ENCODE measurements around the gene FLNC. TPM values are rescaled to one million over a fixed set of nuclear protein-coding genes. Genes with fewer than 3 reads are reported as not detected.

The FLNC gene
- total and polyA plus RNA-seq, 9 of the 15 experiments (the other 6 are each of a cell fraction or from before 2014, with no cell fraction given), result 0.90 to 155 (median 28.8) TPM

DNA sequence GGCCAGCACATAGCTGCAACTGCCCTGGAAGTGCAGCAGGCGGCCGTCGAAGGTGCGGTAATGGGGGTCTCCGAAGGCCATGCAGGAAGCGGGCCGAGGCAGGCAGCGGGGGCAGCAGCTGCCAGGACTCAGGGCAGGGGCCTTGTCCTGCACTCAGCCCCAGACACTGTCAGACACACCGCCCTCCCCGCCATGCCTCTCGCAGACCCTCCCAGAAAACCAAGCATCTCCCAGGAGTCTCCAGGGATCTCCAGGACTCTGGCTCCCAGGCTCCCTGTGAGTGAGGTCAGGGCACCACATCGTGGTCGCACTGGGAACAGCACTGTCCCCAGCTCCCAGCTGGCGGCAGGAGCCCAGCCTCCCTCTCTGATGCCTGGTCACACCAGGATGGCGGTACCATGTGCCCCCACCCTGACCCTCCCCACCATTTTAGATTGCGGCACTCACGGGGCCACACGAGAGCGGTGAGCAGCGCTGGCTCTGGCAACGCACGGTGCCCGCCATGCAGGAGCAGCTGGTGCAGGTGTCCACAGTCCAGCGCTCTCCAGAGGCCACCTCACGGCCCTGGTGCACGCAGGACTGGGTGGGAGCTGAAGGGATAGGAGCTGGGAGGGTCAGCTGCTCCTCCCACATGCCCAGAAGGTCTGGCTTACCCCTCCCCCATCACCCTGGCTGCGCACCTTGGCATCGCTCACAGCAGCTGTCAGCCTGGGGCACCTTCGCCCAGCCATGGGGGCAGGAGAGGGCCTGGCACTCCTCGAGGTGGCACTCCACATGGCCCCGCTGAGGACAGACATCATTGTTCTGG, 49.9 kb downstream of the FLNC start (continued):
- TF ChIP-seq, protein P1, sequence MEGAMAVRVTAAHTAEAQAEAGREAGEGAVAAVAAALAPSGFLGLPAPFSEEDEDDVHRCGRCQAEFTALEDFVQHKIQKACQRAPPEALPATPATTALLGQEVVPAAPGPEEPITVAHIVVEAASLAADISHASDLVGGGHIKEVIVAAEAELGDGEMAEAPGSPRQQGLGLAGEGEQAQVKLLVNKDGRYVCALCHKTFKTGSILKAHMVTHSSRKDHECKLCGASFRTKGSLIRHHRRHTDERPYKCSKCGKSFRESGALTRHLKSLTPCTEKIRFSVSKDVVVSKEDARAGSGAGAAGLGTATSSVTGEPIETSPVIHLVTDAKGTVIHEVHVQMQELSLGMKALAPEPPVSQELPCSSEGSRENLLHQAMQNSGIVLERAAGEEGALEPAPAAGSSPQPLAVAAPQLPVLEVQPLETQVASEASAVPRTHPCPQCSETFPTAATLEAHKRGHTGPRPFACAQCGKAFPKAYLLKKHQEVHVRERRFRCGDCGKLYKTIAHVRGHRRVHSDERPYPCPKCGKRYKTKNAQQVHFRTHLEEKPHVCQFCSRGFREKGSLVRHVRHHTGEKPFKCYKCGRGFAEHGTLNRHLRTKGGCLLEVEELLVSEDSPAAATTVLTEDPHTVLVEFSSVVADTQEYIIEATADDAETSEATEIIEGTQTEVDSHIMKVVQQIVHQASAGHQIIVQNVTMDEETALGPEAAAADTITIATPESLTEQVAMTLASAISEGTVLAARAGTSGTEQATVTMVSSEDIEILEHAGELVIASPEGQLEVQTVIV (CRISPR knock-in tag; IDR thresholded peaks at IDR 0.05; ENCODE audit: borderline replicate concordance), result no peak
- TF ChIP-seq, protein P2, sequence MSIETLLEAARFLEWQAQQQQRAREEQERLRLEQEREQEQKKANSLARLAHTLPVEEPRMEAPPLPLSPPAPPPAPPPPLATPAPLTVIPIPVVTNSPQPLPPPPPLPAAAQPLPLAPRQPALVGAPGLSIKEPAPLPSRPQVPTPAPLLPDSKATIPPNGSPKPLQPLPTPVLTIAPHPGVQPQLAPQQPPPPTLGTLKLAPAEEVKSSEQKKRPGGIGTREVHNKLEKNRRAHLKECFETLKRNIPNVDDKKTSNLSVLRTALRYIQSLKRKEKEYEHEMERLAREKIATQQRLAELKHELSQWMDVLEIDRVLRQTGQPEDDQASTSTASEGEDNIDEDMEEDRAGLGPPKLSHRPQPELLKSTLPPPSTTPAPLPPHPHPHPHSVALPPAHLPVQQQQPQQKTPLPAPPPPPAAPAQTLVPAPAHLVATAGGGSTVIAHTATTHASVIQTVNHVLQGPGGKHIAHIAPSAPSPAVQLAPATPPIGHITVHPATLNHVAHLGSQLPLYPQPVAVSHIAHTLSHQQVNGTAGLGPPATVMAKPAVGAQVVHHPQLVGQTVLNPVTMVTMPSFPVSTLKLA (conservative IDR thresholded peaks at IDR 0.05), result no peak
- TF ChIP-seq FOXK1 (CRISPR knock-in tag; IDR thresholded peaks at IDR 0.05; ENCODE audit: borderline replicate concordance), result peak; percentile 58; the same call in 1 of the 2 replicates
- TF ChIP-seq, protein P3, sequence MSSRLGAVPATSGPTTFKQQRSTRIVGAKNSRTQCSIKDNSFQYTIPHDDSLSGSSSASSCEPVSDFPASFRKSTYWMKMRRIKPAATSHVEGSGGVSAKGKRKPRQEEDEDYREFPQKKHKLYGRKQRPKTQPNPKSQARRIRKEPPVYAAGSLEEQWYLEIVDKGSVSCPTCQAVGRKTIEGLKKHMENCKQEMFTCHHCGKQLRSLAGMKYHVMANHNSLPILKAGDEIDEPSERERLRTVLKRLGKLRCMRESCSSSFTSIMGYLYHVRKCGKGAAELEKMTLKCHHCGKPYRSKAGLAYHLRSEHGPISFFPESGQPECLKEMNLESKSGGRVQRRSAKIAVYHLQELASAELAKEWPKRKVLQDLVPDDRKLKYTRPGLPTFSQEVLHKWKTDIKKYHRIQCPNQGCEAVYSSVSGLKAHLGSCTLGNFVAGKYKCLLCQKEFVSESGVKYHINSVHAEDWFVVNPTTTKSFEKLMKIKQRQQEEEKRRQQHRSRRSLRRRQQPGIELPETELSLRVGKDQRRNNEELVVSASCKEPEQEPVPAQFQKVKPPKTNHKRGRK (tag; IDR thresholded peaks at IDR 0.05), result no peak
- TF ChIP-seq SRSF7 (optimal IDR thresholded peaks at IDR 0.05; ENCODE audit: low read depth, low read length), result no peak
- TF ChIP-seq ARHGAP35 (IDR thresholded peaks at IDR 0.05; ENCODE audit: partially characterized antibody), result no peak
- no peak for TF ChIP-seq NR4A1 (CRISPR knock-in tag; IDR thresholded peaks at IDR 0.05)
- no peak for TF ChIP-seq NR4A1 (tag; IDR thresholded peaks at IDR 0.05)
- no peak for TF ChIP-seq C11orf30 (IDR thresholded peaks at IDR 0.05; ENCODE audit: low read depth)
- TF ChIP-seq BHLHE40 (IDR thresholded peaks at IDR 0.05; ENCODE audit: low read length), result no peak
- no peak for TF ChIP-seq EHMT2 (IDR thresholded peaks at IDR 0.05)
- TF ChIP-seq, protein P4, sequence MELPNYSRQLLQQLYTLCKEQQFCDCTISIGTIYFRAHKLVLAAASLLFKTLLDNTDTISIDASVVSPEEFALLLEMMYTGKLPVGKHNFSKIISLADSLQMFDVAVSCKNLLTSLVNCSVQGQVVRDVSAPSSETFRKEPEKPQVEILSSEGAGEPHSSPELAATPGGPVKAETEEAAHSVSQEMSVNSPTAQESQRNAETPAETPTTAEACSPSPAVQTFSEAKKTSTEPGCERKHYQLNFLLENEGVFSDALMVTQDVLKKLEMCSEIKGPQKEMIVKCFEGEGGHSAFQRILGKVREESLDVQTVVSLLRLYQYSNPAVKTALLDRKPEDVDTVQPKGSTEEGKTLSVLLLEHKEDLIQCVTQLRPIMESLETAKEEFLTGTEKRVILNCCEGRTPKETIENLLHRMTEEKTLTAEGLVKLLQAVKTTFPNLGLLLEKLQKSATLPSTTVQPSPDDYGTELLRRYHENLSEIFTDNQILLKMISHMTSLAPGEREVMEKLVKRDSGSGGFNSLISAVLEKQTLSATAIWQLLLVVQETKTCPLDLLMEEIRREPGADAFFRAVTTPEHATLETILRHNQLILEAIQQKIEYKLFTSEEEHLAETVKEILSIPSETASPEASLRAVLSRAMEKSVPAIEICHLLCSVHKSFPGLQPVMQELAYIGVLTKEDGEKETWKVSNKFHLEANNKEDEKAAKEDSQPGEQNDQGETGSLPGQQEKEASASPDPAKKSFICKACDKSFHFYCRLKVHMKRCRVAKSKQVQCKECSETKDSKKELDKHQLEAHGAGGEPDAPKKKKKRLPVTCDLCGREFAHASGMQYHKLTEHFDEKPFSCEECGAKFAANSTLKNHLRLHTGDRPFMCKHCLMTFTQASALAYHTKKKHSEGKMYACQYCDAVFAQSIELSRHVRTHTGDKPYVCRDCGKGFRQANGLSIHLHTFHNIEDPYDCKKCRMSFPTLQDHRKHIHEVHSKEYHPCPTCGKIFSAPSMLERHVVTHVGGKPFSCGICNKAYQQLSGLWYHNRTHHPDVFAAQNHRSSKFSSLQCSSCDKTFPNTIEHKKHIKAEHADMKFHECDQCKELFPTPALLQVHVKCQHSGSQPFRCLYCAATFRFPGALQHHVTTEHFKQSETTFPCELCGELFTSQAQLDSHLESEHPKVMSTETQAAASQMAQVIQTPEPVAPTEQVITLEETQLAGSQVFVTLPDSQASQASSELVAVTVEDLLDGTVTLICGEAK (IDR thresholded peaks at IDR 0.05), result no peak
- TF ChIP-seq, protein P4 (CRISPR knock-in tag; IDR thresholded peaks at IDR 0.05), result no peak
